ENCODE measurements around the gene C1orf174.

C1orf174 gene

DNA sequence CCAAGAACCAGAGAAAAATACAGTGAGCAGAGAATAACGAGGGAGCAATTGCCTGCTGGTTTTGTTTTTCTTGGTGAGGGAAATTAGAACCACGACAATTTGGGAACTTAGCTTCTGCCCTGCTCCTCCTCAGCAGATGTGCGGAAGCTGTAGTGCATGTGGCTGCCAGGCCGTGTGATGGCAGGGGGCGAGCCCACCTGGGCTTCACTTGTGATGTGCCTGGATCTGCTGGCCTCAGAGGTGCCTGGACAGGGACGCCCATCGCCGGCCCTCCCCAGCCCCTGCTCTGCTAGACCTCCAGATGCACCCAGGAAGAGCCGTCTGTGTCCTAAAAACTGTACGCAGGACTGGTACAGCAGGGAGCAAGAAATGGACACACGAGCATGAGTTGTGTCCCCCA, 28.5 kb upstream of the C1orf174 start:
- Histone ChIP-seq H3K9me3 (ENCODE audit: severe bottlenecking) (peaks cover 3% of the 10 kb centered on the region), H3K27ac (peak overlapping the region; percentile 74), H3K4me3 (ENCODE audit: low read depth, low read length) (no peak overlapping the region), H3K27me3 (ENCODE audit: insufficient read depth, low read depth, severe bottlenecking) (no peaks in the 10 kb centered on the region), H3K36me3 (no peaks in the 10 kb centered on the region)
- TF ChIP-seq, protein P1, sequence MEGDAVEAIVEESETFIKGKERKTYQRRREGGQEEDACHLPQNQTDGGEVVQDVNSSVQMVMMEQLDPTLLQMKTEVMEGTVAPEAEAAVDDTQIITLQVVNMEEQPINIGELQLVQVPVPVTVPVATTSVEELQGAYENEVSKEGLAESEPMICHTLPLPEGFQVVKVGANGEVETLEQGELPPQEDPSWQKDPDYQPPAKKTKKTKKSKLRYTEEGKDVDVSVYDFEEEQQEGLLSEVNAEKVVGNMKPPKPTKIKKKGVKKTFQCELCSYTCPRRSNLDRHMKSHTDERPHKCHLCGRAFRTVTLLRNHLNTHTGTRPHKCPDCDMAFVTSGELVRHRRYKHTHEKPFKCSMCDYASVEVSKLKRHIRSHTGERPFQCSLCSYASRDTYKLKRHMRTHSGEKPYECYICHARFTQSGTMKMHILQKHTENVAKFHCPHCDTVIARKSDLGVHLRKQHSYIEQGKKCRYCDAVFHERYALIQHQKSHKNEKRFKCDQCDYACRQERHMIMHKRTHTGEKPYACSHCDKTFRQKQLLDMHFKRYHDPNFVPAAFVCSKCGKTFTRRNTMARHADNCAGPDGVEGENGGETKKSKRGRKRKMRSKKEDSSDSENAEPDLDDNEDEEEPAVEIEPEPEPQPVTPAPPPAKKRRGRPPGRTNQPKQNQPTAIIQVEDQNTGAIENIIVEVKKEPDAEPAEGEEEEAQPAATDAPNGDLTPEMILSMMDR (IDR thresholded peaks at IDR 0.05; ENCODE audit: low read depth, low read length) = no peak
- no peak for DNase-seq

DNA sequence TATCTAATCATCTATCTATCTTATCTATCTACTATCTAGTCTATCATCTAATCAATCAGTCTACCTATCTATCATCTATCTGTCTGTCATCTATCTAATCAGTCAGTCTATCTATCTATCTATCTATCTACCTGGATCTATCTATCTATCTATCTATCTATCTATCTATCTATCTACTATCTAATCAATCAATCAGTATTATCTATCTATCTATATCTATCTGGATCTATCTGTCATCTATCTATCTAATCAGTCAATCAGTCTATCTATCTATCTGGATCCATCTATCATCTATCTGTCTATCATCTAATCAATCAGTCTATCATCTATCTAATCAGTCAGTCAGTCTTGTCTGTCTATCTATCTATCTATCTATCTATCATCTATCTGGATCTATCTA, 26.9 kb upstream of the C1orf174 start:
- Histone ChIP-seq H3K27me3 (ENCODE audit: insufficient read depth, low read depth, severe bottlenecking) (no peaks in the 10 kb centered on the region), H3K27ac (no peak overlapping the region), H3K9me3 (ENCODE audit: severe bottlenecking) (no peaks in the 10 kb centered on the region), H3K36me3 (no peaks in the 10 kb centered on the region), H3K4me3 (ENCODE audit: low read depth, low read length) (no peak overlapping the region)
- TF ChIP-seq, protein P1 (IDR thresholded peaks at IDR 0.05; ENCODE audit: low read depth, low read length) = no peak
- DNase-seq = no peak

- peak overlapping the region; percentile 93 for H3K27ac ChIP-seq
- H3K36me3 ChIP-seq = no peaks in the 10 kb centered on the region
- H3K9me3 ChIP-seq (ENCODE audit: severe bottlenecking) = no peaks in the 10 kb centered on the region
- H3K27me3 ChIP-seq (ENCODE audit: insufficient read depth, low read depth, severe bottlenecking) = no peaks in the 10 kb centered on the region
- H3K4me3 ChIP-seq (ENCODE audit: low read depth, low read length) = no peak overlapping the region
- DNase-seq = no peak
- TF ChIP-seq, protein P1 (IDR thresholded peaks at IDR 0.05; ENCODE audit: low read depth, low read length) = no peak
Observed at GRCh38 chr1:3925762-3926161, 25.7 kb upstream of the C1orf174 start.

DNA sequence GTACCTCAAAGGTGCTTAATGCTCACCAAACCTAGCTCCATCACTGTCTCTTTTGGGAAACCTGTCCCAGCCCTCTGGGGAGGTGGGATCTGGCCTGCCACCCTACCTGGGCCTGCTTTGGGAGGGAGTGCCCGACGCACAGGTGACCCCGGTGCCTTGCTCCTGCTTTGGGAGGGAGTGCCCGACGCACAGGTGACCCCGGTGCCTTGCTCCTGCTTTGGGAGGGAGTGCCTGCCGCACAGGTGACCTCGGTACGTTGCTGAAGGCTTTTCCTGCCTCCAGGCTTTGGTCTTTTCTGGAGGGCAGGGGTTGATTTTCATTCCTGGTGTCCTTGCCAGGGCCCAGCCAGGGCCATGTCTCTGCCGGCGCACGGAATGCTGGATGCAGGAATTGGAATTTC, 25.2 kb upstream of the C1orf174 start:
- Histone ChIP-seq H3K9me3 (ENCODE audit: severe bottlenecking) (no peaks in the 10 kb centered on the region), H3K36me3 (no peaks in the 10 kb centered on the region), H3K4me3 (ENCODE audit: low read depth, low read length) (no peak overlapping the region), H3K27ac (peak overlapping the region; percentile 93), H3K27me3 (ENCODE audit: insufficient read depth, low read depth, severe bottlenecking) (no peaks in the 10 kb centered on the region)
- TF ChIP-seq, protein P1 (IDR thresholded peaks at IDR 0.05; ENCODE audit: low read depth, low read length) = no peak
- no peak for DNase-seq

DNA sequence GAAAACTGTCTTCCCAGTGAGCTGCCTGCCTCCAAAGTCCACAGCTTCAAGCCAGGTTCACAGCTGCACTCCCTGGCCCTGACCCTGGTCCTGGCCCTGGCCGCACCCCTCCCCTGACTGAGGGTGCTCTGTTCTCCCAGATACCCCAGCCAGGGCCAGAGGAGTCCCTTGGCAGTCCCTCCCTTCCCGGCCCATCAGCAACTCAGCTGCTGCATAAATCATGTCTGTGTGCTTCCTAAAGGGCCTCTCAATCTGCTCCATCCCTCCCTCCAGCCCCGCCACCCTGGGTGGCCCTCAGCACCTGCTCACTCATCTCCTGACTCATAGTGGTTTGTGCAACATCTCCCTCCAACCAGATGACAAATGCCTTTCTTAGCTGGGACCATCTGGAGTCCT, 24.8 kb upstream of the C1orf174 start:
- no peaks in the 10 kb centered on the region for H3K36me3 ChIP-seq
- H3K4me3 ChIP-seq (ENCODE audit: low read depth, low read length) = peak overlapping the region; percentile 30
- H3K9me3 ChIP-seq (ENCODE audit: severe bottlenecking) = no peaks in the 10 kb centered on the region
- H3K27ac ChIP-seq = peak overlapping the region; percentile 93
- DNase-seq = peak; percentile 96
- TF ChIP-seq, protein P1 (IDR thresholded peaks at IDR 0.05; ENCODE audit: low read depth, low read length) = no peak
- no peaks in the 10 kb centered on the region for H3K27me3 ChIP-seq (ENCODE audit: insufficient read depth, low read depth, severe bottlenecking)

DNA sequence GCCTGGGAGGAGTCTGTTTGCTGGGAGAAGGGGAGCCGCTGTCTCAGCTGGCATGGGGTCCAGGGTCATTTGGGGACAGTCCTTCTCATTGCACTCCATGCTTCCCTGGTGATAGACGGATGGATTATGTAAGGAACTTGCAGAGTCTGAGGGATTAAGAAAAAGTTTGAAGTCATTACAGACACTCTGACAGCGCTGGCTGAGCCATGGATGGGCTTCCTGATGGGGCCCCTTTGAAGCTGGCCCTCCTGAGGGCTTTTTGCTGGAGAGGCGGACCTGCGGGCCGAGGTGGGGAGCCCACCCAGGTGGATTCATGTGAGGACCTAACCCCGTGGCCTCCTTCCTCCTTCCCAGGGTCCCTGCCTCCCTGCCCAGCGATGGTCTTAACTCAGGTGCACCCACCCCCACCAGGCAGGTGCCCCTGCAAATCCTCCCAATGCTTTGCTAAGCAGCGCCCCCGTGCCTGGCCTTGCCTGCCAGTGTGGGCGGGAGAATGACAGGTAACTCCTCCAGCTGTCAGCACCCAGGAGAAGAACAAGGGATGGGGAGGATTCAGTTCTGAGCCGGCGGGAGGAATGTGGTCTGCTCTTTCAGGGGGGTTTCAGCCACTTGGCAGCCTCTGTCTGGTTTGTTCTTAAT, 24.2 kb upstream of the C1orf174 start:
- no peaks in the 10 kb centered on the region for H3K9me3 ChIP-seq (ENCODE audit: severe bottlenecking)
- H3K36me3 ChIP-seq = no peaks in the 10 kb centered on the region
- TF ChIP-seq, protein P1 (IDR thresholded peaks at IDR 0.05; ENCODE audit: low read depth, low read length) = no peak
- H3K4me3 ChIP-seq (ENCODE audit: low read depth, low read length) = peak overlapping the region; percentile 30
- peak overlapping the region; percentile 93 for H3K27ac ChIP-seq
- DNase-seq = peak; percentile 74
- no peaks in the 10 kb centered on the region for H3K27me3 ChIP-seq (ENCODE audit: insufficient read depth, low read depth, severe bottlenecking)

Data from WERI-Rb-1 (cell line).